GM21717 (cell line): ENCODE measurements around the gene PACC1.
A peak's percentile ranks its signal among the peaks of the same experiment; 100 is the strongest.

Experiments
- ATAC-seq: cut with Tn5 transposase; IDR thresholded peaks from one replicate; pipeline ENCODE4 v1.9.1; 2021; ENCODE audit warnings: mild to moderate bottlenecking, moderate library complexity; ENCODE audit not compliant: unreplicated experiment

The PACC1 gene

DNA sequence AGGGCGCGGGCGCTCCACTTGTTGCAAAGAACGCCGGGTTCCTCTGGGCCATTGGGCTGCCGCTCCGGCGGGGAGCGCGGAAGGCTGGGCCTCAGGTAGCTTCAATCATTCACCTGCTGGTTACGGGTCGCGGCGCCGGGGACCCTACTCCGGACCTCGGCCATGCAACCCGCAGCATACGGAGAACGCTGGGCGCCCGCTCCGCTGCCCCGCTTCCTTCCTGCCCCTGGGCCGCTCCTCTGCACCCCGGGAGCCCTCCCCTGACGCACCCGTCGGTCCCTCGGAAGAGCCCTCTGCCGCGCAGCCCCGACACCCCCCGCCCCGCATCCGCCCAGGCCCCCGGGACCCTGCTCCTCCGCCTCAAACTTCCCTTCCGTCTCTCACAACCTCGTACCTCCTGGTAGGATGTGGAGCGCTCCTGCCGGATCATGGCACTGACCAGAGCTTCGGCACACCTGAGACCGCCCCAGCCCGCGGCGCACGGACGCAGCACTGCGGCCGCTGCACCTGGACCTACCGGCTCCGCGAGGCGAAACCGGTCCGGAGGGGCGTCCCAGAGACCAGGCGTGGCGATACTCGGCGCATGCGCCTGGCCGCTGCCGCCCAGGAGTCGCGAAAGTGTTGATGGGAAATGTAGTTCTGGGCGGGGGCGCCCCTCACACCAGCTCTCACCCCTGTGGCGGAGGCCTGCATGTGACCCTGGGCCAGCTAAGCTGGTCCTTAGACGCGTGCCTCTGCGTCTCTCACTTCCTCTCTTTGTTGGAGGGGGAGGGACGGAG, at the start of gene PACC1:
Gene PACC1, minus strand, starts transcription at position 559 of the 779 bp plus-strand sequence. Its CDS starts 129 bp downstream, at position 430.
- ATAC-seq, result peak; percentile 98

DNA sequence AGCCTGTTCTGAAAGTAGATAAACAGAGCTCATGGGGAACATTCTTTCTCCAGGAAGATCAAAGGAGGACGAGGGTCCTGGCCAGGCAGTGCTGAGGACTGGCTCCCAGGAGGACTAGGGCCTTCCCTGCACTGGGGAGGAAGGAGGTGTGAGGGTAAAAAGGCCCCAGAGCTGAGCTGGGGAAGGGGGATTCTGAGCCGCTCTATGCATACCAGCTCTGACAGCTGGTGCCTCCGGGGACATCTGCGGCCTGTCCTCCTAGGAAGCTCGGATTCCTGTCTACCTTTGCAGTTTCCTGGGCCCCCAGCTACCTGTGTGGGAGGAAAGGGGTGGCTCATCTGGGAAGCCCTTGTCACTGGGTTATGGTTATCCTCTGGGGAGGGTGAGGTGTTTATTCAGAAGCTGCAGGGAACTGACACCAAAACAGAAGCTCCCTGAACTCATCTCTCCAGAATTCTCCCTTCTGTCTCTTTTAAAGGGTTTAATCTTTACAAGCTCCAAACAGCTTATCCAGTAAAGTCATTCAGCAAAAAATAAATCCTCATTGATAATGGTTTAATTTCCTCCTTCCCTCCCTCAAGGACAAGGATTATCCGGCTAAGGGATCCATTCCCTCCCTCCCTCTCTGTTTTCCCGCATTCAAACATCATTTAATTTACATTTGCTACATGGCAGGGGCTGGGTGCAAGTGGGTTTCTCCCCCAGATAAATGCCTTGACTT, 49.0 kb upstream of the PACC1 start:
- ATAC-seq, result no peak

DNA sequence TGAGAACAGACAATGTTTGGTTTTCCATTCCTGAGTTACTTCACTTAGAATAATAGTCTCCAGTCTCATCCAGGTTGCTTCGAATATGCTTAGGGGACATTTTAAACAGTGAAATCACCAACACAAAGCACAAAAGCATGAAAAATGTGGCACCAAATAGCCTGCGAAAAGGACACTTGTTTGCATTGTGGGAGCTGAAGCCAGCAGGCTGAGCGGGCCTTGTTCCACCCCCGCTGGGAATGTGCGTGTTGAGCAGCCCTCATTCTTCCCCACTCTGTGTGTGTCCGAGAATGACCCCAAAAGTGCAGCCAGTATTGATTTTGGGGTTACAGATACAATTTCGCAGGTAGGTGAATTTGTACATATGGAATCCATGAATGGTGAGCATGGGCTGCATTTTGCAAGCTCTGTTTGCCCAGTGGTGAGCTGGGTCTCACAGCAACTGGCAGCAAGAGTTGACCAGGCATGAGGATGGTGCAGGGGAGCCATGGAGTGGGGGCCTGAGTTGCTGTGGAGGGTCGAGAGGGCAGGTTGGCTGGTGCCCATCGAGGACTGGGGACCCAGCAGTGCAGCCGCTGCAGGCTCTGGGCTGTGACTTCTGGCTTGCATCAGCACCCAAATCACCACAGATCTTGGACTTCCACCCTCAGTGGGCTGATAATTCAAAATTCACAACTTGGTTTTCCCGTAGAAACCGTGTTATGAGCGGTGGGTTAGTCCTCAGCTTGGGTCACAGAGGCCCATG, 47.4 kb upstream of the PACC1 start:
- no peak for ATAC-seq

DNA sequence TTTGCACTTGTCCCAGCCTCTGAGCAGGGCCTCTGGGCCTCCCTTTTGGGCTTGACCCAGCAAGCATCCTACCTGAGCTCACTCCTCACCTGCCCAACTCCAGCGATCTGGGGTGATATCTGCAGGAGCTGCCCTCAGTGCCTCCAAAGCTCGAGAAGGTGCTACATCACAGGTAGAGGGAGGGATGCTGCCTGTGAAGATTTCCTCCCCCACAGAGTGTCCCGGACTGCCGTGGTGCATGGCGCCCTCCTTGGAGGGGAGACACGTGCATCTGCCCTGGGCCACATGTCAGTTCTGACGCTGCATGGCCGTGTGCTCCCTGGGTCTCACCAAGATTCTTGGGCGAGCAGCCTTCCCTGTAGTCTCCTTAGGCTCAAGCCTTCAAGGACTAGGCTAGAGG, 45.7 kb upstream of the PACC1 start:
- ATAC-seq, result no peak

DNA sequence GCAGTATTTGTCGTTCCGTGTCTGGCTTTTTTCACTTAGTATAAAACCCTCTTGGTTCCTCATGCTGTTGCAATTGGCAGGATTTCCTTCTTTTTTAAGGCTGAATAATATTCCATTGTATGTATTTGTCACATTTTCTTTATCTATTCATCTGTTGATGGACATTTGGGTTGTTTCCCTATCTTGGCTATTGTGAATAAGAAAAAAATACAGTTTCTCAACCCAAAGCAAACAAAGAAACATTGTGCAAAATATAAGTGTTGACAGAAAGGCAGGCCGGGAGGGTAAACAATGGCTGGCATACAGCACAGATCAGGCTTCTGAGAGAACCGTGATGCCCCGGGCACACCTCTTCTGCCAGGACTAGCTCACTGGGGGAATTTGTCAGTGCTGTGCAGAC, 45.0 kb upstream of the PACC1 start:
- no peak for ATAC-seq

DNA sequence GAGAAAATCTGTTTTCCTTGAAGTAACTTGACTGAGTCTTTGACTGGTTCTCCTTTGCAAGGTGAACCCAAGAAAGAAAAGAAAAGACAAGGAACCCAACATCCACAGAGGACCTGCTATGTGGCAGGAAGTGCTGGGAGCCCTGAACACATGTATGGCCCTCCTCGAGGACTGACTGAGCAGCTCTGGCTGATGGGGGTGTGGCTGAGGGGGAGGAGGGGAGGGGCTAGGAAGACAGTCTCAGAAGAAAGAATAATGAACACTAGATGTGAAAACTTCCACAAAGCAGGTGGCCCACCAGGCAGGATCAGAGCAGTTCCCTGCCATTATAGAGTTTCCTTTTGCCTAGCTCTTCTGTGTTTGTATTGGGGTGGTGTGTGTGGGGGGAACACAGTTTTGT, 44.1 kb upstream of the PACC1 start:
- no peak for ATAC-seq

DNA sequence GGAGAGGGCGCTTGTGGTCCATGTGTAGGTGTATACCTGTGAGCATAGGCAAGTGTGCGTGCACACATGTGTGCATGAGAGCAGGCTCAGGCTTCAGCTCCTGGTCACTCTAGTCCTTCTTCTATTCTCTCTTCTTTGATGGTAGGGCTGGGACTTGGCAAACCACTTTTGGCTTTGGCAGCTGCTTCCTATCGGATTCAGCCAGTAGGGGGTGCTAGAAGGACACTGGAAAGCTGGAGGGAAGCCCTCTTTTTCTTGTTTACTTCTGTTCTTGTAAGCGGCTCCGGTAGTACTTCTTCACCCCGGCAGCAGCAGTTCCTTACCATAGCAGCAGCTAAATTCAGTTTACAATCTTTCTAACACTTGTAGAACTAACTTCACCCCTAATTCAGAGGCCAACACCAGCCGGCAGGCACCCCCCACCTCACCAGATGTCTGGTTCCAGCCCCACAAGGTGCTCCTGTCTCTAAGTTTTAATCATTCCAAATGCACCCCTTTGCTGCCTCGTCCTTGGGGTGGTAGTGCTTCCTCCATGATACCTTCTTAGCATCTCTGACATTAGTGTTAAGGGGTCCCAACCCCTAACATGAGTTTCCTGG, 43.2 kb upstream of the PACC1 start:
- no peak for ATAC-seq

DNA sequence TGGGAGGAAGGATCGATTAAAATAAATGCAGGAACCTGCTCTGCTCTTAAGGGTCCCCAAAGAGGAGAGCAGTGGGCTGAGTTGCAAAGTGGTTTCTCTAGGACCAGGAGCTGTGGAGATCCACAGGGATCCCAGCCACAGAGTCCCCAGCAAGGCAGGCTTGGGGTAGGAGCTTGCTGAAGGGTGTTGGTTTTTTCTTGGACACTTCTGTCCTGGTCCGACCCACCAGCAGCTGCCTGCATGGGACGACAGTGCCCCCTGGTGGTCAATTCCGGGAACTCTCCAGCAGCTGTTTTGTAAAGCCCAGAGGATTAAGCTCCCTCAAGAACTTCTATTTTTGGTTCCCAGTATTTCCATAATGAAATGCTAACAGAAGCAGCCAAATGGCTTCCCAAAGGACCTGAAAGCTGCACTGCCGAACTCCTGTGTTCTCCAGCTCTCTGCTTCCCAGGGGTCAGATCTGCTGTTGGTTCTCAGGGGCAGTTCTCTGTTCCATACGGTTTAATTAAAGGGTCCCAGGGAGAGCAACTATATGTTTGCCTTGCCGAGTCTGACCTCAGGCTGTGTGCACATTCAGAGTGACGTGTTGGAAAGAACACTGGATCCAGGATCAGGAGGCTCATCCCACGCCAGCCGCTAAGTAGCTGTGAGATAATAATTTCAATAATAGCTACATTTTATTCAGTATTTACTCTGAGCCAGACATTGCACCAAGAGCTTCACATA, 41.3 kb upstream of the PACC1 start:
- ATAC-seq, result peak; percentile 58

DNA sequence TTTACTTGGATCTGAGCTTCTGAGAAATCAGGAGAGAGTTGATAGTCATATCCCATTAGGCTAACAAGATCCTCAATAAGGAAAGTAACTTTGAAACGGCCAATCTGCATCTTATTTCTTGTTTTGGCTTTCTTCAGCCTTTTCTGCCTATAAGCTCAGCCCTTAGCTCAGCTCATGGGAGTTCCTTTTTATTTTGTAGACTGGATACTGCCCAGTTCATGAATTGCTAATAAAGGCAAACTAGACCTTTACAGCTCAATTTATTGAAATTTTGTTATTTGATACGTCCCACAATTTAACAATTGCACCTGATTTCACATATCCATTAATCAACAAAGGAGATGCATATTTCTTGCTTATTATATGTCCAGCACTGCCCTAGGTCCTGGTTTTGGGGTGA, 40.7 kb upstream of the PACC1 start:
- no peak for ATAC-seq

DNA sequence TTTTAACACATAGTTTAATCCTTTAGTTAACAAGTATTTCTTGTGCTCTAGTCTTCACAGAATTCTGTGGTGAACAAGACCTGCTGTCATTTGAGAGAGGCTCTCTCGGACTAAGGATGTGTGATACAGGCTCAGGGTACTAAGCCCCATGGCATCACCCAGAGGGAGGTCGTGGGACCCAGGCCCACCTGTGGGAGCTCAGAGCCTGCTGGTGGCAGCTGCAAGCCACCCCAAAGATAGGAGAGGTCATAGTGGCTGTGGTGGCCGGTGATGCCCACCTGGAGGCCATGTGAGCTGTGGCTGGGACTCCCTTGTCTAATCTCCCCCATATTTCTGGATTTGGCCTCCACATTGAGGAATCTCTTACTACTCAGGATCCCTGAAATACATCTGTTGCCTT, 40.1 kb upstream of the PACC1 start:
- ATAC-seq, result no peak

DNA sequence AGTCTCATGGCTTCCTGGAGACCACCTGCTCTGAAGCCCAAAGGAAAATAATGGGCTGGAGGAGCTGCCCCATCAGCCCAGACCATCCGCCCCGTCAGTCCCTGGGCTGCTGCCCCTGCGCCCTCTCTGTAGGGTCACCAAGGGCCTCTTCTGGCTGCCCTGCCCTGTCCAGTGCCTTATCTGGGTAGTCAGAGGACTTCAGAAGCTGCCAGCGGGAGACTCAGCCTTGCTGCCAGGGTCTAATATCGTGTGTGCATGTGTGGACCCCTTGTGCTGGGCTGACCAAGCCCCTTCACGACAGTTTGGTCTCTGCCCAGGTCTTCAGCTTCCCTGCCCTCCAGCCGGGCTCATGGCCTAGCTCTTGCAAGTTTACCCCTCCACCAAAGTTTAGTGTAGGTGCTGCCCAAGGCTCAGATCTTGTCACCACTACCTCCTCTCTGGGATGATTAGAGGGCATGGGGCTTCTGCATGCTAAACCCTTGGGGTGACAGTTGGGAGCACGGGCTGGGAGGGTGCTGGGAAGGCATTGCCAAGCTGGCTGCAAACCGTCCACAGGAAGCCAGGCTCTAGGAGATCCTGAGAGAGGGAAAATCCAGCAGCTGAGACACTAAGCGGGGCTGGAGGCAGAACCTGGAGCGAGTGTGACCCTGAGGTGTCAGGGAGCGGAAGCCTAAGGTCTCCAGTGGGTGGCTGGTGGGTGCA, 38.6 kb upstream of the PACC1 start:
- no peak for ATAC-seq

DNA sequence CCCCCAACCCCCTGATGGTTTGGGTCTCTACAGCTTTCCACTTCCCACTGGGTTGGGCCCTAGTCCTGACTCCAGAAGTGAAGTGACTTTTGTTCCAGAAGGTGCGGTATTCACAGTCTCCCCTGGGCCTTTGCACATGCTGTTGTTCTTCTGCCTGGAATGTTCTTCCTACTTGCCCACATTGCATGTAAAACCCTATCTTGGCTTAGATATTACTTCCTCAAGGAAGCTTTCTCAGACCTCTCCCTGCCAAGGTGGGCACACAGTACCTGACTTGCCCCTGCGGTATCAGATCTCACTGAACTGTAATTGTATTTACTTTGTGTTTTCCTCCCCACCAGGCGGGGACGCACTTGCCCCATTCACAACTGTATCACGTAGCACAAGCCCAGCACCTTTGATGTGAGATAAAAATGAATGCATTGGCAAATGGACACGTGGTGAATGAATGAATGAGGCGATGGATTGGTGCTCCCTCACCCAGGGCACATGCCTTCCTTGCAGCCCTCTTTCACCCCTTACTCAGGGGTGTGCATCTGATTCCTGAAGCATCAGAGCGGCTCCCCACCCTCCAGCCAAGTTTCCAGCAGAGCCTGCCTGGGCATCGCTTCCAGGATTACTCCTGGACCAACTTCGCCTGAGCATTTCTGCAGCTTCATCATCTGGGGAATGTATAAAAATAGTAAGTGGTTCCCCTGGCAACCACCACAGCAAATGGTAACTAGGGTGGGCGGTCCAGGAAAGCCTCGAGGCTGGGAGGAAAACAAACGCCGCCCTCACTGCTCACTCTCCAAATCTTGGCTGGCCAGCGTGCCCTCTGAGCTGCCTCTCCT, 37.9 kb upstream of the PACC1 start:
- no peak for ATAC-seq

DNA sequence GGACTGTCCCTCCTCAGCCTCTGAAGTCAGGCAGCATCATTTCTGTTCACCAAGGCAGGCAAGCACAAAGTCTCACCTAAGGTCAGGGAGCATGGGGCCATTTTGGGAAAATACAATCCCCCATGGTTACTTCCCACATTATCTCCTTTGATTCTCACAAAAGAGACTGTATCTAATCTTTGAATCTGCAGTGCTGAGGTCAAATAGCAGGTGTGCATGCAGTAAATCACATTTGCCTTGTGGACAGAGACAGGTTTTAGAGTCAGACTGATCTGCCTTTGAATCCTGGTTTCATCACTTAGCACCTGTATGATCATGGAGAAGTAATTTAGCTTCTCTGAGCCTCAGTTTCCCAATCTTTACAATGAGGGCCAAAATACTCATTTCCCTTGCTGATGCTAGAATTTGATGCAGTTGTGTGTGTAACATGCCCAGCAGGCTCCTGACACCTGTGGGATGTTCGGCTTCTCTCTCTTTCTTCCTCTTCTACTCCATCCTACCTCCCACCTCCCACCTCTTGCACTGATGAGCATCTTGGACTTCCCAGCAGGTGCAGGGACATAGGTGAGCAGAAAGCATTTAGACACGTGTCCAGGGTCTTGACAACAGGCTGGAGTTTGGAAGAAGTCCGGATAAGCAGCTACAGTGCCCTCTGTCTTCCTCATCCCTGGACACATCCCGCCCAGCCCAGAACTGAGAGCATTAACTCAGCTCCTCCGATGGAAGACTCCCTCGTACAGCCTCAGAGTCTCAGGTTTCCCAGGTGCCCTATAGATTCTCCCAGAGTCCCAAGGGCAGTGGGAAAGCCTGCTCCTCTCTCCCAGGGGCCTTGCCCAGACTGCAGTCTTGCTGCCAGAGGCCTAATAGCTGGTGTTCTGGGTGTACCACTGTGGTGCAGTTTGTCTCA, 37.0 kb upstream of the PACC1 start:
- no peak for ATAC-seq

DNA sequence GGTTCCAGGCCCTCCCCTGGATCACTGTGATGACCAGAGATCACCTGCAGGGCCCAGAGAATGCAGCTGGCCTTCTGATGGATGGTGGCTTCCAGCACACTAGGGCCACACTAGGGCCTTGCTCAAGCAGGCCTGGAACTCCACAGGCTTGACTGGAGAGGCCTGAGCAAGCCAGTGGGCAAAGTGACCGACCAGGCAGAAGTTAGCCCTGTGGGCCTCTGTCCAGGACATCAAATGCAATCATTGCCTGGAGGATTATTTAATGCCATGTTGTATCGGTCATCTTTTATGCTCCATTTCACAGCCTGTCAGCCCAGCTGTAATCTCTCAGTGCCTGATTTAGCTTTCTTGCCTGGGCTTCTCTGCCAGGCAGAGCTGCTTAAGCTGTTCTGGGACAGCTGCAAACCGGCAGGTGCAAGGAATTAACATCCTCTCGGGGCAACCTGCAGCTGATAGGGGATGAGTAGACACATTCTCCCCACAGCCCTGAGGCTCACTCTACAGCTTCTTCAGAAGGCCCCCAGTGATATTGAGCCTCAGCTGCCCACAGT, 35.7 kb upstream of the PACC1 start:
- ATAC-seq, result no peak

DNA sequence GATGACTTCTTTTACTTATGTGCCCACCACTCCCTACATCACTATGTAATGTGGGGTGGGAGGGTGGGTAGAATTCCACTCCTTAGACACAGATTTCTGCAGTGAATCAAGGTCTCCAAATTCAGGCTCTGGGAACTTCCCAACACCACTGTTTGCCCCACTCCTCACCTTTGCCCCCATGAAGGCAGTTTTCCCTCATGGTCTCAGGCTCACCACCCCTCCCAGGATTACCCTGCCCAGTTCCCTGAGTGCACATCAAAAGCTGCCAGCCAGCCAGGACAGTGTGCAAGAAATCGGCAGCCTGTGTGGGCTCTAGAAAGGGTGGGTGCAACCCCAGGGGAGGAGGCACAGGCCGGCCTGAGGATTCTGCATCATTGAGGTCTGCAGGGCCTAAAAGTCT, 32.8 kb upstream of the PACC1 start:
- ATAC-seq, result no peak

DNA sequence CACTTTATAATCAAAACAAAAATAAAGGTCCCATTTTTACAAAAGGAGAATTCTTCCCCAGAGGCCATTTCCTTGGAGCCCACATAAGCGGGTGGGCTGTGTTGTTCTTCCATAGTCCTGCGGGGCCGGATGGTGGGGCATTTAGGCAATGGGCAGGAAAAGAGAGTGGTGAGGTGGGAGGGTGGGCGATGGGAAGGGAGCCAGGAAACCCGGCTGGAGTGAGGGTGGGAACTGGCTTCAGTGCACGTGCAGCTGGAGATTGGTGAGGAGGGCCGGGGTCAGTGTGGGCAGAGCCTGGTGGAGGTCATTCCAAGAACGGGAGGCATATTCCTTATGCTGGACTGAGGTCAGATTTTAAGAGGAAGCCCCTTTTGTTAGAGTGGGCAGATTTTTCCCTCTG, 31.6 kb upstream of the PACC1 start:
- no peak for ATAC-seq

DNA sequence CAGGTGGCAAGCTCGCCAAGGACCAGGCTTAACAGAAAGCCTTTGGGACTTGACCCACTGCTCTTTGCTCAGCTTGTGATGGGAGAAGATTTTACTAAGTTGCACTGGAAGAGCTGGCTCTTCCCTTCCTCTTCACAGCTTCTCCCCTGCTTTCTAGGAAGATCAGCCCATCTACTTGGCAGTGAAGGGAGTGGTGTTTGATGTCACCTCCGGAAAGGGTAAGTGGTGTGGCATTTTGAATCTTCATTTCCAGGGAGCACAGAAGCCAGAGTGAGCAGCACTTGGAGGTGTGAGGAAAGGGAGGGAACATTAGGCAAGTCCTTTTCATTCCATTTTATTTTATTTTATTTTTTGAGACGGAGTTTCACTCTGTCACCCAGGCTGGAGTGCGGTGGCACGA, 27.7 kb upstream of the PACC1 start:
- no peak for ATAC-seq

DNA sequence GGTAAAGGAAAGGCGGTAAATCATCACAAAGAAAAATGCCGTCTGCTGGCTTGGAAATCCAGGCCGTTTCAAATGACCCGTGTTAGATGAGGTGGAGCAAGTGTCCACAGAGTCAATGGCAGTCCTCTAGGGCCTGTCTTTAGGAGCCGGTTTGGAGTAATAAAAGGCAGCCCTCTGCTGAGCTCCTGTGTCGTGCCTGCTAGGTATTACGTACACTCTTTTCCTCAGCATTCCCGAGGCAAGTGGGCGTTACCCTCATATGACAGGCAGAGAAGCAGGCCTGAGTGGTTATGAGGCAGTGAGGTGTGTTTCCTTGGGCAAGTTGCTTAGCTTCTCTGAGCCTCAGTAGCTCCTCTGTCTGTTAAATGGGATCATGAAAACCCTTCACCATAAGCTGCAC, 25.7 kb upstream of the PACC1 start:
- ATAC-seq, result no peak
